Trophoblast cell (in vitro differentiated cells and primary cell): ENCODE data around the gene SMYD4.
A peak's percentile ranks its signal among the peaks of the same experiment; 100 is the strongest.

Experiments used
- DNase-seq, 2 donors: peaks; one replicate each; pipeline ENCODE4 v3.0.0-alpha.2; 2016
- H2AFZ ChIP-seq: 2 replicates; pipeline ENCODE4 v1.6.1; 2013; ENCODE audit warnings: low read length, moderate library complexity, mild to moderate bottlenecking; ENCODE audit not compliant: insufficient read depth, poor library complexity
- H2AK5ac ChIP-seq: 2 replicates; pipeline ENCODE4 v1.6.1; 2013; ENCODE audit warnings: mild to moderate bottlenecking, low read length
- H2BK120ac ChIP-seq: 2 replicates; pipeline ENCODE4 v1.6.1; 2013; ENCODE audit warnings: low read length, mild to moderate bottlenecking, moderate library complexity; ENCODE audit not compliant: insufficient read depth, poor library complexity
- H2BK12ac ChIP-seq: 2 replicates; pipeline ENCODE4 v1.6.1; 2013; ENCODE audit warnings: mild to moderate bottlenecking, low read length, moderate library complexity
- H2BK5ac ChIP-seq: 2 replicates; pipeline ENCODE4 v1.6.1; 2013; ENCODE audit warnings: low read length, low read depth, moderate library complexity, mild to moderate bottlenecking; ENCODE audit not compliant: poor library complexity
- H3K14ac ChIP-seq: 2 replicates; pipeline ENCODE4 v1.6.1; 2013; ENCODE audit warnings: mild to moderate bottlenecking, low read length
- H3K18ac ChIP-seq: 2 replicates; pipeline ENCODE4 v1.6.1; 2013; ENCODE audit warnings: mild to moderate bottlenecking, low read length
- H3K23ac ChIP-seq: 2 replicates; pipeline ENCODE4 v1.6.1; 2013; ENCODE audit warnings: low read length
- H3K27ac ChIP-seq: 2 replicates; pipeline ENCODE4 v1.5.1; 2013; ENCODE audit warnings: low read depth, mild to moderate bottlenecking, inconsistent platforms, low read length, moderate library complexity
- H3K27me3 ChIP-seq: 2 replicates; pipeline ENCODE4 v1.6.1; 2013; ENCODE audit warnings: inconsistent platforms, mild to moderate bottlenecking, low read length, moderate library complexity; ENCODE audit not compliant: insufficient read depth
- H3K36me3 ChIP-seq, 2 experiments: 1 replicate in 1 of 2; 2 replicates in 1 of 2; pipeline ENCODE4 v1.6.1; 2013; ENCODE audit warnings: low read length in 2 of 2, mild to moderate bottlenecking in 2 of 2, moderate library complexity in 1 of 2; ENCODE audit not compliant: insufficient read depth in 2 of 2, control insufficient read depth in 1 of 2
- H3K4ac ChIP-seq: 2 replicates; pipeline ENCODE4 v1.6.1; 2013; ENCODE audit warnings: low read depth, mild to moderate bottlenecking, low read length, moderate library complexity
- H3K4me1 ChIP-seq, 2 experiments: 1 replicate in 1 of 2; 2 replicates in 1 of 2; pipeline ENCODE4 v1.6.1; 2013; ENCODE audit warnings: low read length in 2 of 2, mild to moderate bottlenecking in 2 of 2, moderate library complexity in 1 of 2; ENCODE audit not compliant: insufficient read depth in 2 of 2, control insufficient read depth in 1 of 2
- H3K4me2 ChIP-seq: 2 replicates; pipeline ENCODE4 v1.6.1; 2013; ENCODE audit warnings: inconsistent platforms, mild to moderate bottlenecking, low read length, moderate library complexity
- H3K4me3 ChIP-seq: 2 replicates; pipeline ENCODE4 v1.5.1; 2013; ENCODE audit warnings: mild to moderate bottlenecking, low read depth, low read length, inconsistent platforms
- H3K79me1 ChIP-seq: one replicate; pipeline ENCODE4 v1.6.1; 2013; ENCODE audit warnings: low read length
- H3K79me2 ChIP-seq: 2 replicates; pipeline ENCODE4 v1.6.1; 2013; ENCODE audit warnings: low read length, mild to moderate bottlenecking; ENCODE audit not compliant: control insufficient read depth, insufficient read depth, poor library complexity
- H3K9ac ChIP-seq: 2 replicates; pipeline ENCODE4 v1.6.1; 2013; ENCODE audit warnings: mild to moderate bottlenecking, low read length
- H3K9me3 ChIP-seq: 2 replicates; pipeline ENCODE4 v1.6.1; 2013; ENCODE audit warnings: low read depth, mild to moderate bottlenecking, control low read depth, inconsistent platforms, low read length; ENCODE audit not compliant: insufficient read depth
- H4K12ac ChIP-seq: 2 replicates; pipeline ENCODE4 v1.6.1; 2013; ENCODE audit warnings: low read depth, mild to moderate bottlenecking, low read length, moderate library complexity
- H4K8ac ChIP-seq: 2 replicates; pipeline ENCODE4 v1.6.1; 2013; ENCODE audit warnings: low read depth, mild to moderate bottlenecking, low read length, moderate library complexity
- H4K91ac ChIP-seq: one replicate; pipeline ENCODE4 v1.6.1; 2013; ENCODE audit warnings: low read depth, mild to moderate bottlenecking, low read length, moderate library complexity
- WGBS: extraction: QIAGEN DNeasy Blood & Tissue Kit; methylation state at CpG from one replicate; pipeline ENCODE4 v1.1.7; 2013; ENCODE audit warnings: missing lambda C conversion rate; ENCODE audit not compliant: insufficient read length, insufficient coverage; ENCODE audit errors: extremely low coverage; 5-methylcytosine and 5-hydroxymethylcytosine counted together

The SMYD4 gene

DNA sequence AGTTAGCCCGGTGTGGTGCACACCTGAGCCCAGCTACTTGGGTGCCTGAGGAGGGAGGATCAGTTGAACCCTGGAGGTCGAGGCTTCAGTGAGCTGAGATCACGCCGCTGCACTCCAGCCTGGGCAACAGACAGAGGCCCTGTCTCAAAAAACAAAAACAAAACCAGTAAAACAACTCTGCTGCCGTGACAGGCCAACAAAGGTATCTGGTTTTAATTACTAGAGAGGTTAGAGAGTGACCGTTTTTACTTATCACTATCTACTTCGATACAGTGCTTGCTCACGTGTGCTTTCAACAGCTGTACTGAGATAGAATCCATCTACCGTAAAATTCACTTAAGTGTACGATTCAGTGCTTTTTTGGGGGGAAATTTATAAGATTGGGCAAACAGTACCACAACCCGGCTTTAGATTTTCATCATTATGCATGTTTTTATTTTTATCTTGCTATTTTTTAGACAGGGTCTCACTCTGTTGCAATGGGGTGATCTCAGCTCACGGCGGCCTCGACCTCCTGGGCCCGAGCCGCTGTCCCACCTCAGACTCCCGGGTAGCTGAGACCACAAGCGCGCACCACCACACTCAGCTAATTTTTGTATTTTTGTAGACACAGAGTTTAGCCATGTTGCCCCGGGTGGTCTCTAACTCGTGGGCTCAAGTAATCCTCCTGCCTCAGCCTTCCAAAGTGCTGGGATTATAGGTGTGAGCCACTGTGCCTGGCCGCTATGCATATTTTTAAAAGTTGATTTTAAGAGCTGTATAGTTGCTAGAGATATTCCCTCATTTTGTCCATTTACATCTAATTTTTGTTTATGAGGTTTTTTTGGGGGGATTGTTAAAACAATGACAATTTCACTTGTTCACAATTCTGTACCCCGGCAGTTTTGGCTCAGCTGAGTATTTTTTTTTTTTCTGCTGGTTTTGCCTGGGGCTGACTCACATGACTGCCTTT lies 36.9 kb downstream of the SMYD4 start:
- Histone ChIP-seq H3K27me3 (no peaks in the 10 kb centered on the region), H2AFZ (no peak overlapping the region), H3K23ac (no peak overlapping the region), H3K79me1 (peaks cover 11% of the 10 kb centered on the region), H4K8ac (peak overlapping the region; percentile 62), H3K14ac (peak overlapping the region; percentile 53), H3K4me2 (peak overlapping the region; percentile 44), H3K36me3 (no peaks in the 10 kb centered on the region), H3K18ac (peak overlapping the region; percentile 68), H2BK12ac (peak overlapping the region; percentile 63), H4K91ac (peak overlapping the region; percentile 84), H3K27ac (peak overlapping the region; percentile 93), H4K12ac (peak overlapping the region; percentile 56), H2BK5ac (peak overlapping the region; percentile 76), H3K4ac (no peak overlapping the region), H3K9me3 (no peaks in the 10 kb centered on the region), H3K9ac (no peak overlapping the region), H3K4me3 (no peak overlapping the region), H2BK120ac (peak overlapping the region; percentile 88), H3K4me1 (peaks cover 16 to 17% of the 10 kb centered on the region in 2 experiments), H3K79me2 (peaks cover 2% of the 10 kb centered on the region), H2AK5ac (no peak overlapping the region)
- DNase-seq, result peak; percentile 82 to 93
- no CpG with 5 or more reads among the region's 23 CpGs for WGBS

DNA sequence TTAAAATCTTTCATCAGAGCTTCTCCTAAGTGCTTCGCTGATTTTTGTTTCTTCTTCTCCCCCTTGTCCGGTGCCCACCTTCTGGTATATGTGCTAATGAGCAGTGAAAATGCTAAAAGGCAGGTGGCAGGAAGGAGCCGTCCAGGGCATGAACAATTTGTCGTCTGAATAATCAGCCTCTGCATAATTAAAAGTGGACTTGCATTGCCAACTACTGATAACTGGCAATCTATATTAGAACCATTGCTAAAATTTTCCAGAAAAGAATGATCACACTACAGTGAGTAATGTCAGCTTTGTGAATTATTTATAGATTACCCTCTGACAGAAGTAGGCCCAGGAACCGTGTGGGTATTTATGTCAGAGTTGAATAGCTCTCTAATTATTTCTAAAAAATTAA lies 39.8 kb downstream of the SMYD4 start:
- Histone ChIP-seq H4K8ac (no peak overlapping the region), H2BK12ac (no peak overlapping the region), H3K27me3 (no peaks in the 10 kb centered on the region), H2BK5ac (no peak overlapping the region), H4K12ac (no peak overlapping the region), H2AK5ac (no peak overlapping the region), H3K9ac (no peak overlapping the region), H3K4ac (no peak overlapping the region), H3K14ac (no peak overlapping the region), H3K79me1 (peaks cover 14% of the 10 kb centered on the region), H3K23ac (no peak overlapping the region), H3K4me1 (peaks cover 21 to 26% of the 10 kb centered on the region in 2 experiments), H3K4me3 (no peak overlapping the region), H2AFZ (no peak overlapping the region), H3K4me2 (no peak overlapping the region), H3K18ac (no peak overlapping the region), H2BK120ac (no peak overlapping the region), H3K27ac (no peak overlapping the region), H3K36me3 (peaks cover 9 to 10% of the 10 kb centered on the region in 2 experiments), H3K79me2 (peaks cover 2% of the 10 kb centered on the region), H3K9me3 (peaks cover 2% of the 10 kb centered on the region), H4K91ac (no peak overlapping the region)
- no CpG with 5 or more reads among the region's 5 CpGs for WGBS
- DNase-seq, result no peak

DNA sequence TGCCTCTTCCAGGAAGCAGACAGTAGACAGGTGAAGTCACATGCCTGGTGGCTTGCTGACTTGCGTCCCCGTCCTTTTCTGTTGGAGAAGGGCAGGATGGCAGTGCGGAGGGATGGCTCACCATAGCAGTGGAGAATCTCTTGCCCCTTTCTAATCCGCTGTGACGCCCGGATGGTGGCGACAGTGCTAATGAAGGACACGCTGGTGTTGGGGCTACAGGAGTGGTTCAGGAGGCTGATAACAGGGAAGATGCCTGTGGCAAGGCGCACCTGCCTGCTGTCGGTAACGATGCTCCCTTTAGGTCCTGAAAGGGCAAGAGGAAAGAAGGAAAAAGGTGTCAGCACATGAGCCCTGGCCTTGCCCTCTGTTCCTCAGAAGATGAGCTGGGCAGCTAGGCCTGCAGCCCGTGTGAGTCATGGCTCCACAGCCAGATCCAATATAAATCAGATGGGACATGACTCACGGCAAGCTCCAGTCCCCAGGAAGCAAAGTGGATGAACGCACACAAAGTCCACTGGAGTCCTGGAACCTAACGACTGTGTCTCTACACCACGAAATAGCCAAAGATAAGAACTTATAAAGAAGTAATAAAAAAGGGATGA lies 42.3 kb downstream of the SMYD4 start:
- Histone ChIP-seq H3K4me1 (peaks cover 12 to 17% of the 10 kb centered on the region in 2 experiments), H3K14ac (peak overlapping the region; percentile 1), H3K79me2 (peaks cover 2% of the 10 kb centered on the region), H3K27me3 (no peaks in the 10 kb centered on the region), H3K4me2 (no peak overlapping the region), H2BK12ac (peak overlapping the region; percentile 10), H3K9me3 (peaks cover 2% of the 10 kb centered on the region), H3K79me1 (peaks cover 7% of the 10 kb centered on the region), H2BK5ac (peak overlapping the region; percentile 0), H4K12ac (no peak overlapping the region), H4K91ac (peak overlapping the region; percentile 15), H2AK5ac (peak overlapping the region; percentile 28), H4K8ac (no peak overlapping the region), H3K18ac (no peak overlapping the region), H2AFZ (no peak overlapping the region), H3K23ac (no peak overlapping the region), H3K27ac (peak overlapping the region; percentile 45), H3K4me3 (no peak overlapping the region), H3K9ac (no peak overlapping the region), H3K36me3 (peaks cover 18 to 22% of the 10 kb centered on the region in 2 experiments), H2BK120ac (no peak overlapping the region), H3K4ac (no peak overlapping the region)
- whole genome bisulfite sequencing, result no CpG with 5 or more reads among the region's 16 CpGs
- DNase-seq, result peak; percentile 44 to 56

DNA sequence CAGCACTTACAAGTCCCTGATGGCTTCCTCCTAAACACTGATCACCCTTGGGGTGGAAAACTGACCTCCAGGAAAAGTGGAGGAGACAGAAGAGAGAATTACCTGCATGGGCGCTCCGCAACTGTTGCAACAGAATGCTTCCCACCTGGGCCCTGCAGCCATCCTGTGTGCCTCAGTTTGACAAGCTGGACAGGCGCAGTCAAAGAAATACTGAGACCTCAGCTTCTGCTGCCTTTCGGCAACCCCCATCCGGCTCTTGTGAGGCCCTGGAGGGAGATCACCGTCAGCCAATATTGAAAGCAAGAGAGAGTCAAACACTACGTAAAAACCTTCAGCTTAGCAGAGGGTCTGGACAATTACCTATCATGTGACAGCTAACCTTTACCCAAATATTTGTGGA lies 43.0 kb downstream of the SMYD4 start:
- no peak overlapping the region for H3K23ac ChIP-seq
- H3K4ac ChIP-seq, result no peak overlapping the region
- peaks cover 9 to 14% of the 10 kb centered on the region in 2 experiments for H3K4me1 ChIP-seq
- H2BK120ac ChIP-seq, result no peak overlapping the region
- peaks cover 24 to 29% of the 10 kb centered on the region in 2 experiments for H3K36me3 ChIP-seq
- no peaks in the 10 kb centered on the region for H3K27me3 ChIP-seq
- no peak overlapping the region for H3K14ac ChIP-seq
- WGBS, result no CpG with 5 or more reads among the region's 7 CpGs
- no peak overlapping the region for H3K27ac ChIP-seq
- H3K79me1 ChIP-seq, result peaks cover 3% of the 10 kb centered on the region
- no peak overlapping the region for H4K12ac ChIP-seq
- H3K4me3 ChIP-seq, result no peak overlapping the region
- no peak overlapping the region for H2BK5ac ChIP-seq
- no peak overlapping the region for H3K4me2 ChIP-seq
- H3K79me2 ChIP-seq, result no peaks in the 10 kb centered on the region
- no peak for DNase-seq
- H3K9ac ChIP-seq, result no peak overlapping the region
- no peak overlapping the region for H2AK5ac ChIP-seq
- peaks cover 2% of the 10 kb centered on the region for H3K9me3 ChIP-seq
- no peak overlapping the region for H4K91ac ChIP-seq
- H2AFZ ChIP-seq, result no peak overlapping the region
- H2BK12ac ChIP-seq, result no peak overlapping the region
- no peak overlapping the region for H3K18ac ChIP-seq
- no peak overlapping the region for H4K8ac ChIP-seq
